Uterus (tissue), 4 donors: Measurements from ENCODE around the gene MATCAP1. TPM values are rescaled to one million over a fixed set of nuclear protein-coding genes. Genes with fewer than 3 reads are reported as not detected.

Source experiments
- DNase-seq, 2 donors: peaks; one replicate each; pipeline ENCODE4 v3.0.0-alpha.2; 2019 to 2020
- H3K27ac ChIP-seq, 2 donors: fragments of 200-600 bp; sonication (generic); 1 replicate in 1 of 2; 2 replicates in 1 of 2; pipeline ENCODE4 v1.5.1; 2016 to 2018
- H3K27me3 ChIP-seq, 2 donors: fragments of 200-600 bp; sonication (generic); one replicate each; pipeline ENCODE4 v1.5.1; 2018 to 2019; ENCODE audit warnings: control low read depth in 1 of 2
- H3K36me3 ChIP-seq, 2 donors: fragments of 200-600 bp; sonication (generic); one replicate each; pipeline ENCODE4 v1.5.1; 2019; ENCODE audit warnings: control low read depth in 1 of 2
- H3K4me1 ChIP-seq, 2 donors: fragments of 200-600 bp; sonication (generic); one replicate each; pipeline ENCODE4 v1.5.1; 2018 to 2019; ENCODE audit warnings: control low read depth in 1 of 2
- H3K4me3 ChIP-seq, 2 donors: fragments of 200-600 bp; sonication (generic); 1 replicate in 1 of 2; 2 replicates in 1 of 2; pipeline ENCODE4 v1.5.1; 2018 to 2019; ENCODE audit warnings: mild to moderate bottlenecking in 1 of 2
- H3K9me3 ChIP-seq, 2 donors: fragments of 200-600 bp; sonication (generic); one replicate each; pipeline ENCODE4 v1.5.1; 2019; ENCODE audit warnings: control low read depth in 1 of 2
- CTCF ChIP-seq, 4 experiments: fragments of 200-600 bp in 2 of 4; fragments of 450-650 bp in 2 of 4; sonication (generic) in 2 of 4; IDR thresholded peaks; one replicate each; pipeline ENCODE4 v1.5.1; 2016 to 2019; ENCODE audit warnings: antibody characterized with exemption in 4 of 4, mild to moderate bottlenecking in 2 of 4, moderate library complexity in 1 of 4
- POLR2A ChIP-seq, 2 donors: fragments of 450-650 bp; IDR thresholded peaks; one replicate each; pipeline ENCODE4 v1.6.1; 2016; ENCODE audit warnings: antibody characterized with exemption in 2 of 2, mild to moderate bottlenecking in 1 of 2, moderate library complexity in 1 of 2
- intact Hi-C: fragments of 100-400 bp; cut with DNase I; formaldehyde crosslinking; loops from one replicate; pipeline ENCODE4 v1.15.1; 2023; ENCODE audit warnings: low total_unique reads
- total RNA-seq, 4 donors: library from RNA; depleted of rRNA in 3 of 4; stranded (reverse); fragments of >200 nt in 3 of 4; gene quantifications; one replicate each; pipeline versions ENCODE4 v1.1.0 to v1.2.4, GENCODE V29; 2014 to 2023
- donor health status: DM: yes; HTN: yes; CAD: no.

Gene MATCAP1
- total RNA-seq, 4 donors from 2014 or later: 10.9 to 35.4 (median 20.5) TPM

GRCh38 chr16:67190448-67191399 is 7.0 kb upstream of the MATCAP1 start:
- H3K27me3 ChIP-seq: no peaks in the 10 kb centered on the region
- no peak for DNase-seq
- H3K9me3 ChIP-seq: no peaks in the 10 kb centered on the region
- H3K36me3 ChIP-seq: no peaks in the 10 kb centered on the region
- no peak overlapping the region for H3K4me3 ChIP-seq
- intact Hi-C loops: no loop called here
- peaks cover 9 to 11% of the 10 kb centered on the region in 2 donors for H3K4me1 ChIP-seq
- TF ChIP-seq CTCF (IDR thresholded peaks at IDR 0.05) (no peak), POLR2A (IDR thresholded peaks at IDR 0.05) (no peak)
- no peak overlapping the region for H3K27ac ChIP-seq

- Histone ChIP-seq H3K4me3 (no peak within 1 kb of the TSS), H3K4me1 (peaks cover 9 to 11% of the 10 kb centered on the region in 2 donors), H3K36me3 (no peaks in the 10 kb centered on the region), H3K27ac (no peak within 1 kb of the TSS), H3K27me3 (no peaks in the 10 kb centered on the region), H3K9me3 (no peaks in the 10 kb centered on the region)
- intact Hi-C loops: no loop called here
- no peak for TF ChIP-seq CTCF (IDR thresholded peaks at IDR 0.05)
- TF ChIP-seq POLR2A (IDR thresholded peaks at IDR 0.05): no peak
- DNase-seq: no peak
Observed at GRCh38 chr16:67190041-67190440, 6.3 kb upstream of the MATCAP1 start, which contains the start of gene EXOC3L1. Gene EXOC3L1 (minus strand): TSS chr16:67190136. CDS start chr16:67189676, 460 bp downstream.

- Histone ChIP-seq H3K9me3 (no peaks in the 10 kb centered on the region), H3K4me1 (peaks cover 11 to 18% of the 10 kb centered on the region in 2 donors), H3K4me3 (no peak overlapping the region), H3K27ac (no peak overlapping the region), H3K27me3 (no peaks in the 10 kb centered on the region), H3K36me3 (no peaks in the 10 kb centered on the region)
- DNase-seq: no peak
- intact Hi-C loops: no loop called here
- TF ChIP-seq CTCF (IDR thresholded peaks at IDR 0.05) (no peak), POLR2A (IDR thresholded peaks at IDR 0.05) (no peak)
Observed at GRCh38 chr16:67188798-67189197, 5.0 kb upstream of the MATCAP1 start.

GRCh38 chr16:67188323-67188722 is 4.6 kb upstream of the MATCAP1 start:
- intact Hi-C loops: no loop called here
- TF ChIP-seq CTCF (IDR thresholded peaks at IDR 0.05): no peak
- no peak overlapping the region for H3K4me3 ChIP-seq
- H3K4me1 ChIP-seq: peaks cover 7 to 17% of the 10 kb centered on the region in 2 donors
- no peaks in the 10 kb centered on the region for H3K36me3 ChIP-seq
- H3K27ac ChIP-seq: no peak overlapping the region
- DNase-seq: no peak
- no peaks in the 10 kb centered on the region for H3K27me3 ChIP-seq
- no peaks in the 10 kb centered on the region for H3K9me3 ChIP-seq

- TF ChIP-seq CTCF (IDR thresholded peaks at IDR 0.05): no peak
- no peak for TF ChIP-seq POLR2A (IDR thresholded peaks at IDR 0.05)
- H3K9me3 ChIP-seq: no peaks in the 10 kb centered on the region
- no peaks in the 10 kb centered on the region for H3K36me3 ChIP-seq
- no peaks in the 10 kb centered on the region for H3K27me3 ChIP-seq
- no peak overlapping the region for H3K27ac ChIP-seq
- intact Hi-C loops: no loop called here
- no peak for DNase-seq
- peaks cover 0 to 9% of the 10 kb centered on the region in 2 donors for H3K4me1 ChIP-seq
- no peak overlapping the region for H3K4me3 ChIP-seq
Observed at GRCh38 chr16:67187175-67187890, 3.6 kb upstream of the MATCAP1 start.
